Endodermal cell (in vitro differentiated cells): ENCODE measurements around the gene BPGM. TPM values are rescaled to one million over a fixed set of nuclear protein-coding genes. Genes with fewer than 3 reads are reported as not detected.

Source experiments
- DNase-seq: peaks from one replicate; pipeline ENCODE4 v3.0.0-alpha.2; 2017
- H3K27ac ChIP-seq: 2 replicates; pipeline ENCODE4 v1.5.1; 2013; ENCODE audit warnings: mild to moderate bottlenecking, low read depth, low read length, moderate library complexity
- H3K27me3 ChIP-seq: 2 replicates; pipeline ENCODE4 v1.6.1; 2013; ENCODE audit warnings: mild to moderate bottlenecking, low read length, moderate library complexity; ENCODE audit not compliant: insufficient read depth, control insufficient read depth, poor library complexity, severe bottlenecking
- H3K36me3 ChIP-seq: 2 replicates; pipeline ENCODE4 v1.7.0; 2013; ENCODE audit warnings: mild to moderate bottlenecking, low read length, moderate library complexity; ENCODE audit not compliant: control insufficient read depth, insufficient read depth
- H3K4me1 ChIP-seq: one replicate; pipeline ENCODE4 v1.7.0; 2013; ENCODE audit warnings: low read length; ENCODE audit not compliant: control insufficient read depth, insufficient read depth
- H3K4me3 ChIP-seq: 2 replicates; pipeline ENCODE4 v1.5.1; 2013; ENCODE audit warnings: mild to moderate bottlenecking, low read length, moderate library complexity
- H3K9ac ChIP-seq: 2 replicates; pipeline ENCODE4 v1.6.1; 2013; ENCODE audit warnings: mild to moderate bottlenecking, low read length, moderate library complexity; ENCODE audit not compliant: poor library complexity, severe bottlenecking; ENCODE audit errors: extremely low read depth
- H3K9me3 ChIP-seq: 2 replicates; pipeline ENCODE4 v1.6.1; 2013; ENCODE audit warnings: mild to moderate bottlenecking, low read length, moderate library complexity; ENCODE audit not compliant: control insufficient read depth
- H3K27ac Mint-ChIP-seq: 2 replicates; pipeline ENCODE4 v1.8.0; 2020; ENCODE audit warnings: mixed read lengths
- H3K27me3 Mint-ChIP-seq: 2 replicates; pipeline ENCODE4 v1.8.0; 2021; ENCODE audit warnings: mild to moderate bottlenecking, mixed read lengths; ENCODE audit not compliant: insufficient read depth
- H3K36me3 Mint-ChIP-seq: 2 replicates; pipeline ENCODE4 v1.8.0; 2020; ENCODE audit warnings: low read depth, mixed read lengths
- H3K4me1 Mint-ChIP-seq: 2 replicates; pipeline ENCODE4 v1.8.0; 2020; ENCODE audit warnings: mixed read lengths
- H3K4me3 Mint-ChIP-seq: 2 replicates; pipeline ENCODE4 v1.8.0; 2020; ENCODE audit warnings: mild to moderate bottlenecking, moderate library complexity, mixed read lengths
- H3K9me3 Mint-ChIP-seq: 2 replicates; pipeline ENCODE4 v1.8.0; 2020; ENCODE audit warnings: mild to moderate bottlenecking, mixed read lengths
- CTCF ChIP-seq: fragments of 200-600 bp; sonication (generic); conservative IDR thresholded peaks from 2 replicates; pipeline ENCODE4 v1.5.0; 2021; ENCODE audit warnings: antibody characterized with exemption, mild to moderate bottlenecking
- WGBS, 2 experiments: methylation state at CpG; one replicate each; pipeline versions ENCODE4 v1.1.5 to v1.1.7; 2013; ENCODE audit warnings: missing lambda C conversion rate in 2 of 2, mixed read lengths in 1 of 2; ENCODE audit not compliant: insufficient coverage in 1 of 2, insufficient read length in 1 of 2; 5-methylcytosine and 5-hydroxymethylcytosine counted together
- total RNA-seq, 2 donors: library from RNA; stranded (reverse); fragmentation: NEBNext Ultra II Directional in 1 of 2; extraction: Animal tissue kit (Norgen Biotek cat#: 25700) in 1 of 2; gene quantifications; 2 replicates in 1 of 2; 3 replicates in 1 of 2; pipeline ENCODE4 v1.2.1, GENCODE V29; 2021

Gene BPGM
- total RNA-seq, 2 donors from 2014 or later = 11.1 to 16.1 TPM

GRCh38 chr7:134698481-134698880 is 51.8 kb downstream of the BPGM start:
- no peak overlapping the region for H3K9ac ChIP-seq
- H3K4me1 Mint-ChIP-seq = peaks cover 1% of the 10 kb centered on the region
- H3K36me3 ChIP-seq = no peaks in the 10 kb centered on the region
- peaks cover 5% of the 10 kb centered on the region for H3K4me1 ChIP-seq
- WGBS, 2 experiments = 96% methylated on average over 1 of the region's 1 CpG; no CpG with 5 or more reads in 1 of the 2 experiments
- no peak overlapping the region for H3K4me3 Mint-ChIP-seq
- no peak for TF ChIP-seq CTCF
- DNase-seq = no peak
- peaks cover 2% of the 10 kb centered on the region for H3K27me3 Mint-ChIP-seq
- H3K9me3 Mint-ChIP-seq = no peaks in the 10 kb centered on the region
- H3K27ac ChIP-seq = no peak overlapping the region
- no peak overlapping the region for H3K27ac Mint-ChIP-seq
- H3K36me3 Mint-ChIP-seq = no peaks in the 10 kb centered on the region
- no peaks in the 10 kb centered on the region for H3K9me3 ChIP-seq
- no peaks in the 10 kb centered on the region for H3K27me3 ChIP-seq
- no peak overlapping the region for H3K4me3 ChIP-seq

GRCh38 chr7:134699021-134699818 is 52.6 kb downstream of the BPGM start:
- no peaks in the 10 kb centered on the region for H3K9me3 Mint-ChIP-seq
- DNase-seq = no peak
- no peak overlapping the region for H3K27ac Mint-ChIP-seq
- 92 to 94% methylated on average over 7 to 8 of the region's 8 CpGs for WGBS, 2 experiments
- no peaks in the 10 kb centered on the region for H3K9me3 ChIP-seq
- H3K9ac ChIP-seq = no peak overlapping the region
- H3K4me3 Mint-ChIP-seq = no peak overlapping the region
- H3K27me3 ChIP-seq = no peaks in the 10 kb centered on the region
- no peak overlapping the region for H3K4me3 ChIP-seq
- H3K27me3 Mint-ChIP-seq = peaks cover 2% of the 10 kb centered on the region
- H3K36me3 ChIP-seq = no peaks in the 10 kb centered on the region
- peaks cover 6% of the 10 kb centered on the region for H3K4me1 Mint-ChIP-seq
- no peak overlapping the region for H3K27ac ChIP-seq
- peaks cover 5% of the 10 kb centered on the region for H3K4me1 ChIP-seq
- no peak for TF ChIP-seq CTCF
- no peaks in the 10 kb centered on the region for H3K36me3 Mint-ChIP-seq

- no peak for DNase-seq
- Mint-ChIP-seq H3K9me3 (no peaks in the 10 kb centered on the region), H3K27ac (no peak overlapping the region), H3K4me3 (no peak overlapping the region), H3K27me3 (peaks cover 2% of the 10 kb centered on the region), H3K4me1 (peaks cover 6% of the 10 kb centered on the region), H3K36me3 (no peaks in the 10 kb centered on the region)
- no peak for TF ChIP-seq CTCF
- Histone ChIP-seq H3K9me3 (no peaks in the 10 kb centered on the region), H3K4me3 (no peak overlapping the region), H3K36me3 (no peaks in the 10 kb centered on the region), H3K27me3 (no peaks in the 10 kb centered on the region), H3K4me1 (peaks cover 5% of the 10 kb centered on the region), H3K27ac (no peak overlapping the region), H3K9ac (no peak overlapping the region)
- 93 to 94% methylated on average over 2 of the region's 2 CpGs for WGBS, 2 experiments
These were observed 53.2 kb downstream of the BPGM start for GRCh38 chr7:134699899-134700298.
